Measurements from ENCODE around the gene CLDN12.

- TF ChIP-seq, protein P1, sequence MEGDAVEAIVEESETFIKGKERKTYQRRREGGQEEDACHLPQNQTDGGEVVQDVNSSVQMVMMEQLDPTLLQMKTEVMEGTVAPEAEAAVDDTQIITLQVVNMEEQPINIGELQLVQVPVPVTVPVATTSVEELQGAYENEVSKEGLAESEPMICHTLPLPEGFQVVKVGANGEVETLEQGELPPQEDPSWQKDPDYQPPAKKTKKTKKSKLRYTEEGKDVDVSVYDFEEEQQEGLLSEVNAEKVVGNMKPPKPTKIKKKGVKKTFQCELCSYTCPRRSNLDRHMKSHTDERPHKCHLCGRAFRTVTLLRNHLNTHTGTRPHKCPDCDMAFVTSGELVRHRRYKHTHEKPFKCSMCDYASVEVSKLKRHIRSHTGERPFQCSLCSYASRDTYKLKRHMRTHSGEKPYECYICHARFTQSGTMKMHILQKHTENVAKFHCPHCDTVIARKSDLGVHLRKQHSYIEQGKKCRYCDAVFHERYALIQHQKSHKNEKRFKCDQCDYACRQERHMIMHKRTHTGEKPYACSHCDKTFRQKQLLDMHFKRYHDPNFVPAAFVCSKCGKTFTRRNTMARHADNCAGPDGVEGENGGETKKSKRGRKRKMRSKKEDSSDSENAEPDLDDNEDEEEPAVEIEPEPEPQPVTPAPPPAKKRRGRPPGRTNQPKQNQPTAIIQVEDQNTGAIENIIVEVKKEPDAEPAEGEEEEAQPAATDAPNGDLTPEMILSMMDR (IDR thresholded peaks at IDR 0.05) = no peak
- TF ChIP-seq POLR2A (IDR thresholded peaks at IDR 0.05) = no peak
These were observed 19.8 kb upstream of the CLDN12 start for GRCh38 chr7:90383422-90383821.
